AG04450 (cell line): Measurements from ENCODE around the gene CNTNAP2. TPM values are rescaled to one million over a fixed set of nuclear protein-coding genes. Genes with fewer than 3 reads are reported as not detected.

Experiments
- CTCF ChIA-PET: fragments of 300-600, 350-600 bp; formaldehyde crosslinking; extraction: SDS; loops from one replicate; lab custom pipeline; 2022; ENCODE audit warnings: antibody characterized with exemption, inconsistent platforms; lab: Charles Lee
- POLR2A ChIA-PET: fragments of 350-600 bp; formaldehyde crosslinking; extraction: SDS; loops from one replicate; lab custom pipeline; 2021; ENCODE audit warnings: antibody characterized with exemption, inconsistent platforms; lab: Yijun Ruan, JAX
- DNase-seq: peaks from one replicate; pipeline ENCODE4 v3.0.0-alpha.2; 2011; ENCODE audit warnings: low read depth, low spot score
- H3K27ac ChIP-seq: one replicate; pipeline ENCODE4 v1.5.1; 2012; ENCODE audit warnings: low read depth, low read length, control low read depth
- H3K27me3 ChIP-seq: one replicate; pipeline ENCODE4 v1.6.0; 2012; ENCODE audit warnings: low read length; ENCODE audit not compliant: control insufficient read depth, insufficient read depth
- H3K4me3 ChIP-seq: 2 replicates; pipeline ENCODE4 v1.5.1; 2011; ENCODE audit warnings: mild to moderate bottlenecking, low read depth, low read length, control low read depth
- H3K9me3 ChIP-seq: 2 replicates; pipeline ENCODE4 v1.5.1; 2012; ENCODE audit warnings: low read length; ENCODE audit not compliant: control insufficient read depth, insufficient read depth
- polyA plus RNA-seq: library from polyadenylated mRNA; depleted of rRNA; stranded (reverse); fragments of >200 nt; gene quantifications from 2 replicates; pipeline ENCODE4 v1.2.3, GENCODE V29; 2011
- TF ChIP-seq, protein P1 (sequence below): IDR thresholded peaks from 2 replicates; pipeline ENCODE4 v1.5.1; 2011; ENCODE audit warnings: low read depth, low read length, control low read depth, inconsistent platforms

The CNTNAP2 gene
- polyA plus RNA-seq, 1 experiment: not detected

DNA sequence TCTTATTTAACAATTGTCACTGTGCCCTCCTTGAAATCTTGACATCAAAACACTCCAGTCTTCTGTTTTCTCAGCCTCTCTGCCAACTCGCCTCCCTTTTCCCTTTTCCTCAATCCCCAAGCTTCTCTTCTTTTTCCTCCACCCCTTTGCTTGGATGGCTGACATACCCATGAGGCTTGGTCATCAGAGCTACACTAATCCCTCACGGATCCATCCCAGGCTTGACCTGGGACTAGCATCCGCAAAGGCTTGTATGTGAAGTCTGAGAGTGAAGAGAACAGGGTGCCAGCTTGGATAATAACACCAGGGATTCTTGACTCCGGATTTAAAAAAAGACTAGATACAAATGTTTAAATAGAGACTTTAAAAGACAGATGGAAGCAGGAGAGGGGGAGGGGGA lies 2045.2 kb downstream of the CNTNAP2 start:
- H3K27me3 ChIP-seq: no peaks in the 10 kb centered on the region
- no peak overlapping the region for H3K27ac ChIP-seq
- CTCF ChIA-PET: no interaction called here
- H3K9me3 ChIP-seq: peaks cover 32% of the 10 kb centered on the region
- POLR2A ChIA-PET: no interaction called here
- TF ChIP-seq, protein P1, sequence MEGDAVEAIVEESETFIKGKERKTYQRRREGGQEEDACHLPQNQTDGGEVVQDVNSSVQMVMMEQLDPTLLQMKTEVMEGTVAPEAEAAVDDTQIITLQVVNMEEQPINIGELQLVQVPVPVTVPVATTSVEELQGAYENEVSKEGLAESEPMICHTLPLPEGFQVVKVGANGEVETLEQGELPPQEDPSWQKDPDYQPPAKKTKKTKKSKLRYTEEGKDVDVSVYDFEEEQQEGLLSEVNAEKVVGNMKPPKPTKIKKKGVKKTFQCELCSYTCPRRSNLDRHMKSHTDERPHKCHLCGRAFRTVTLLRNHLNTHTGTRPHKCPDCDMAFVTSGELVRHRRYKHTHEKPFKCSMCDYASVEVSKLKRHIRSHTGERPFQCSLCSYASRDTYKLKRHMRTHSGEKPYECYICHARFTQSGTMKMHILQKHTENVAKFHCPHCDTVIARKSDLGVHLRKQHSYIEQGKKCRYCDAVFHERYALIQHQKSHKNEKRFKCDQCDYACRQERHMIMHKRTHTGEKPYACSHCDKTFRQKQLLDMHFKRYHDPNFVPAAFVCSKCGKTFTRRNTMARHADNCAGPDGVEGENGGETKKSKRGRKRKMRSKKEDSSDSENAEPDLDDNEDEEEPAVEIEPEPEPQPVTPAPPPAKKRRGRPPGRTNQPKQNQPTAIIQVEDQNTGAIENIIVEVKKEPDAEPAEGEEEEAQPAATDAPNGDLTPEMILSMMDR: no peak
- no peak for DNase-seq
- no peak overlapping the region for H3K4me3 ChIP-seq

DNA sequence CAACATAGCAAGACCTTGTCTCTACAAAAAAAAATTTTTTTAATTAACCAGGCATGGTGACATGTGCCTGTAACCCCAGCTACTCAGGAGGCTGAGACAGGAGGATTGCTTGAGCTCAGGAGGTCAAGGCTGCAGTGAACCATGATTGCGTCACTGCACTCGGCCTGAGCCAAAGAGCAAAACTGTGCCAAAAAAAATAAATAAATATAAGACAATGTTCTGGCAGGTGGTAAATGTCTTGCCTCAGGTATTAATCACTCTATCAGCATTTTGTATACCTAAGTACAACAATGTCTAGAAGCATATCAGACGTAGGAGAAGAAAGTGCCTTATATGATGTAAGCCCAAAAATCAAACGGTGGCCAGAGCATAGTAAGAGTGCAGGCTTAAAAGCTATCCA lies 2046.2 kb downstream of the CNTNAP2 start:
- CTCF ChIA-PET: interaction anchor here (0.6 kb wide), 1 partner anchor 605 kb away, joined by 3 read pairs; no protein-coding TSS in a partner anchor
- Histone ChIP-seq H3K4me3 (no peak overlapping the region), H3K27ac (no peak overlapping the region), H3K9me3 (peaks cover 31% of the 10 kb centered on the region), H3K27me3 (no peaks in the 10 kb centered on the region)
- TF ChIP-seq, protein P1: no peak
- POLR2A ChIA-PET: no interaction called here
- DNase-seq: no peak

DNA sequence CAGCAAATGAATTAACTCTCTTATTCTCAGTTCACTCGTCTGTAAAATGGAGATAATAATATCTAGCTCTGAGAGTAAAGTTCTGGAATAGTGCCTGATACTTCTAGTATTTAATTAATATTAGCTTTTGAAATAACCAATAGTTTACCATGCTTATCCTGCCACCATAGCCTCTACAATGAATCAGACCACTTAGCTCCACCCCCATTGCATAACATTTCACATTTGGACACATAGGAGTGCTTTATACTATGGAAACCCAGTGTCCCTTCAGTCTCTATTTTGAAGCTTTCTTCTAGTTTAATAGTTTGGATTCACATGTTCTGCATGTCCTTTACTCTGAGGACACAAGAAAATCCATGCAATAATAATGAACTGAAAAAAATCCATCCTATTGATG lies 2046.6 kb downstream of the CNTNAP2 start:
- ChIA-PET POLR2A (no interaction called here), CTCF (interaction anchor here (0.6 kb wide), 1 partner anchor 606 kb away, joined by 3 read pairs; no protein-coding TSS in a partner anchor)
- no peak overlapping the region for H3K27ac ChIP-seq
- peaks cover 31% of the 10 kb centered on the region for H3K9me3 ChIP-seq
- no peak for DNase-seq
- no peaks in the 10 kb centered on the region for H3K27me3 ChIP-seq
- H3K4me3 ChIP-seq: no peak overlapping the region
- TF ChIP-seq, protein P1: no peak

DNA sequence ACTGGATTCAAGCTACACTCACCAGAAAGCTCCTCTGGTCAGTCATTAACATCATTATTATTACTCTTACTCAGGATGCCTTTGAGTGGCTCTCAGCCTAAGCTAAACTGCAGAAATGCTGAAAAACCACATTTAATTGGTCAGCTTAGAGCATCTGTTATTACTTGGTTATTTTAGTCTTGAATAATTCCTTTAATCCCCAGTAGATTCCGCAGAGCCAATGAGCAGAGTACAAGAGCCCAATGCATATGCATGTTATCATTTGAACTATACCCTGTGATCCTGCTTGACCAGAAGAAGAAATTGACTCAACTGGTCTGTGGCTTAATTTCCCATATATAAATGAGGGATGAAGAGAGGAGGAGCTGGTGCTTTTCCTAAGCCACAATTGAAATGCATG lies 2056.3 kb downstream of the CNTNAP2 start:
- POLR2A ChIA-PET: no interaction called here
- CTCF ChIA-PET: no interaction called here

DNA sequence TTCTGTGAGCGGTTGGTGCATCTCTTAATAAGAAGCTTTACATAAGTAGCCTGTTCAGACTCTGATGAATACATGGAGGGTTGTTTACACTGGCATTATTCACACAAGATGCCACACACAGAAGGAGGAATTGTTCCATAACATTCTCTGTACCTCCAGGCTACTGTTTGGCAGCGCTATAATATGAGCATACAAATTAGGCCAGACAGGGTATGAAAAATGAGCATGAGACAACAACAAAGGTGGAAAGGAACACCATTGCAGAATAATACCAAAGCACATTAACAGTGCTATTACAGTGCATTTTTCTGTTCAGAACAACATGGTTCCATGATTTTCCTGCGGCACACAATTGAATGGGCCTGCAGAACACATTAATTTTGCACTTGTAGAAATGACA lies 2056.8 kb downstream of the CNTNAP2 start:
- DNase-seq: no peak
- no peak overlapping the region for H3K4me3 ChIP-seq
- POLR2A ChIA-PET: no interaction called here
- CTCF ChIA-PET: no interaction called here
- no peak overlapping the region for H3K27ac ChIP-seq
- TF ChIP-seq, protein P1: no peak
- H3K9me3 ChIP-seq: peaks cover 14% of the 10 kb centered on the region
- H3K27me3 ChIP-seq: no peaks in the 10 kb centered on the region

More for the DNA sequence above, 2056.3 kb downstream of the CNTNAP2 start:
- Histone ChIP-seq H3K4me3 (no peak overlapping the region), H3K27ac (no peak overlapping the region), H3K9me3 (peaks cover 14% of the 10 kb centered on the region), H3K27me3 (no peaks in the 10 kb centered on the region)
- TF ChIP-seq, protein P1: no peak
- no peak for DNase-seq
